HK-2 (cell line): Measurements from ENCODE around the gene TNMD.

Experiments used
- DNase-seq: peaks from one replicate; pipeline ENCODE4 v3.0.0-alpha.2; 2018; ENCODE audit not compliant: unreplicated experiment

The TNMD gene

DNA sequence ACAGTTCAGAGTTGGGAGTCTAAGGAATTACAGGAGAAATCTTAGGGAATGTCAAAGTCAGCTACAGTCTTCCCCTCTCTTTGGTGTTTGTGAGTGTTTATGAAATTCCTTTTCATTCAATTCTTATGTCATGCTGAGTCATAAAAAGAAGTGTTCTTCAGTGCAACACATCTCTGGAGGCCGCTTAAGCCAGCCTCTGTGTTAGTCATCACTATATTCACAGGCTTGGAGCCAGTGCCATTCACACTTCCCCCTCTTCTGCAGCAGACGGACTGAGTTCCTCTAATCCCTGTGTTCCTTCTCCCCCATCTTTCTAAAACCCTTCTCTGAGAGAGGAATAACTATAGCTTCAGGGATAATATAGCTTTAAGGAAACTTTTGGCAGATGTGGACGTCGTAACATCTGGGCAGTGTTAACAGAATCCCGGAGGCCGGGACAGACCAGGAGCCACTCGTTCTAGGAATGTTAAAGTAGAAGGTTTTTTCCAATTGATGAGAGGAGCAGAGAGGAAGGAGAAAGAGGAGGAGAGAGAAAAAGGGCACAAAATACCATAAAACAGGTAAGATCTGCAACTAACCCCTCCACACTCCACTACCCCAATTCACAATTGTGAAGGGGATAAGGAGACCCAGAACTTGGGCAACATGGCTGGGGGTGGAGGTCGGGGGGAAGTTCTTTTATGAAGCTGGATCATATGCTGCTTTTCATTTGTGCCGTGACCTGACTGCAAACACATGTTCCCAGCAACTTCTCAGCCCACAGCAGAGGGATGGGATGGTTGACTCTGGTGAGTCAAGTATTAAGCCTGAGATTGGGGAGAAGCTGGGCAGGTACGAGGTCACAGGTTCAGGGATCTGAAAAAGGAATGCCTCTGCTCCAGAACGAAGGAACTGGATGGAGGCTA lies 59.5 kb downstream of the TNMD start, which contains the start of gene SRPX2:
Gene SRPX2 (plus strand): TSS at position 244 of the 905 bp plus-strand sequence. CDS start 2,124 bp downstream, outside the sequence.
- DNase-seq: peak; percentile 45

DNA sequence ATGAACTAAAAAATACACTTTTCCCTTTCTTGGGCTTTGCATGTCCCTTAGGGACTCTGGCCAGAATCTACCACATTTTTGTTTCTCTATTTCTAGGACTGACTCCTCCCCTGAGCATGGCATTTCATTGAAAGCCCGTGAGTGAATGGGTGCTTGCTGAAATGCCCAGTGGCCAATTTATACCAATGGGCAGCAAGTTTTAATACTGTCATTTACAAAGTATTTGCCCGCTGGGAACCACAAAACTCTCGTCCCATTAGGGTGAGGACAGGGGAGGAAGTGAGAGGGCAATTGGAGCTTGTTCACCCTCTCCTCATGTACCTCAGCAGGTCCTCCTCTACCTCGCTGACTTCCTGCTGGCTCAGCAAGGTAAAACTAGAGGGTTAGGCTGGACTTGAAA lies 60.4 kb downstream of the TNMD start:
- DNase-seq: no peak

DNA sequence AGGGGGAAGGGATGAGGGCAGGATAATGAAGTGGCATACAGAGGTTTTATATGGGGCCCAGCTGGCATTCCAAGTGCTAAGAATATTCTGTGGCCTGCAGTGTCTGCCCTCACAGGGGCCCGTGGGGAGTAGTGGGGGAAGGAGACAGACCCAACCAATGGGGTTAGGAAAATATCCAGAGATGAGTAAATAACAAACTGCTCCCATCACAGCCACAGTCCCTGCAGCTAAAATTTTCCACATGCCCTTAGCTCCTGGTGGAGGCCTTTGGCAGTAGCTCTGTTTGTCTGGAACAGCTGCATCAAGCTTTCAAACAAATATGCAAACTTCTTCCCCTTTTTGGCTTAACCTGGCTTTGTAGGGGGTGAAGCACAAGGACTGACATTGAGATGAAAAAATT lies 62.4 kb downstream of the TNMD start:
- no peak for DNase-seq

DNA sequence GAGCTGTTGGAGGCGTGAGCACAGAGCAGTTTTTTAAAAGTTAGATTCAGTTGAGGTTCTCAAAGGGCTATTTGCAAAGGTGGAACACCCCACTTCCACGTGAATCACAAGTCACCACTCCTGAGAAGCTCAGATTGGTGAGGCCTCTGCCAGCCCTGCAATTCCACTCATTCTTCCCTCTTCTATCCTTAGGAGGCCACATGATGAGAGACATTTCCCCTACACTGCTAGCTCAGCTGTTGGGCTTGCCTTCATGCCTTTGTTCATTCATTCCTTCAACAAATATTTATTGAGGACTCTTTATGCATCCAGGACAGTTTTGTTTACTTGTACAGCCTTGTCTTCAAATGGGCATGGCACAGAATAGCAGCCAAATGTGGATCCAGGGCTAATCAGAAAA lies 63.0 kb downstream of the TNMD start:
- no peak for DNase-seq

DNA sequence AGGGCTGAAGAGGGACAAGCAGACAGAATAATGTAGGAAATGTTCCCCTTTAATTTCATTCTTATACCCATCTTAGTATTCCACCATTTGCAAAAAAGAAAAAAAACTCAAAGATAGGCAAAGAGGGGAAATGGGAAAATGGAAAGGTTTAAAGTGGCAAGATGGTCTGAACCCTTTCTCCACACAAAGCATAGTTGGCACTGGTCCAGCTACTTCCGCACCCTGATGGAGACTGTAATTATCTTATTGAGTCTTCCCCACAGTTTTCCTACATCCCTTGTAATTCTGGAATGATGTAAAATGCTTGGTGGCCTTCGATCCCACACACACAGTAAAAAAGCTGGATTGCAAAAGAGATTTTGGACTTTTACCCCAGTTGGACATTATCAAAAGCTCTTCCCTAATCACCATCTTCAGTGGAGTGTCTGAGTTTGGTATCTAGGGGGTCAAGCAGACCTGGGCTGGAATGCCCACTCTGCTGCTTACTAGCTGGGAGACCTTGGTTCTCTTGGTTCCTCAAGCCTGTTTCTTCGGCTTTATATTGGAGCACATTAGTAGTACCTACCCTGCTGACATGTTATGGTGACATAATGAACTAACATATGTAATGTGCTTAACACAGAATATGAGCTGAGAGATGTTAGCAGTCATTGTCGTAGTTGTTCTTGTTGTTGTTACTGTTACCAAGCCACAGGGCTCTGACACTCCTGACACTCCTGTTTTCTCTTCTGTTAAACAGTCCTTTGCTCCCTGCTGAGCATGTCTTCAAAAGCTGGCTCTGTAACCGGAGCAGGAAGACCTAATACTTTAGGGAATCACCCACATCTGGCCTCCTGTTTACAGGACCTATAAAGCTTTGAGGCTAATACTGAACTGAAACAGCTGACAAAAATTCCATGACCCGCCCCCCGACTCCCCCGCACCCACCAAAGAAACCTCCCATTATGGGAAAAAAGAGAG lies 64.0 kb downstream of the TNMD start:
- no peak for DNase-seq
